Neutrophil (primary cell): ENCODE results near the gene NEU1.
"Not testable (repeated sequence)": the region's sequence is repeated elsewhere in the genome, so short reads cannot be mapped to it uniquely, and the experiment has no call there.

Source experiments
- H3K27ac ChIP-seq: fragments of 200-600 bp; sonication (generic); 2 replicates; pipeline ENCODE4 v1.5.1; 2016; ENCODE audit warnings: mild to moderate bottlenecking, moderate library complexity
- H3K27me3 ChIP-seq: fragments of 200-600 bp; sonication (generic); 2 replicates; pipeline ENCODE4 v1.6.0; 2016; ENCODE audit warnings: mild to moderate bottlenecking
- H3K36me3 ChIP-seq: fragments of 200-600 bp; sonication (generic); 2 replicates; pipeline ENCODE4 v1.5.1; 2017
- H3K4me1 ChIP-seq, 2 experiments: fragments of 200-600 bp in 1 of 2; sonication (generic) in 1 of 2; 1 replicate in 1 of 2; 2 replicates in 1 of 2; pipeline versions ENCODE4 v1.5.1 to v1.6.1; 2013 to 2016; ENCODE audit warnings: low read depth in 1 of 2, low read length in 1 of 2, mild to moderate bottlenecking in 1 of 2, moderate library complexity in 1 of 2; ENCODE audit not compliant: control insufficient read depth in 1 of 2, insufficient read depth in 1 of 2
- H3K4me3 ChIP-seq, 2 experiments: fragments of 200-600 bp in 1 of 2; sonication (generic) in 1 of 2; 1 replicate in 1 of 2; 2 replicates in 1 of 2; pipeline ENCODE4 v1.5.1; 2013 to 2016; ENCODE audit warnings: low read depth in 1 of 2, low read length in 1 of 2, mild to moderate bottlenecking in 1 of 2, moderate library complexity in 1 of 2
- H3K9me3 ChIP-seq: fragments of 200-600 bp; sonication (generic); 2 replicates; pipeline ENCODE4 v1.5.1; 2016
- CTCF ChIP-seq: fragments of 200-600 bp; sonication (generic); IDR thresholded peaks from 2 replicates; pipeline ENCODE4 v1.5.1; 2016; ENCODE audit warnings: antibody characterized with exemption

NEU1 gene

GRCh38 chr6:31869343-31869742, 6.7 kb upstream of the NEU1 start:
- Histone ChIP-seq H3K4me1 (no peaks in the 10 kb centered on the region), H3K4me3 (no peak overlapping the region), H3K9me3 (no peaks in the 10 kb centered on the region), H3K27me3 (peaks cover 8% of the 10 kb centered on the region), H3K27ac (no peak overlapping the region), H3K36me3 (no peaks in the 10 kb centered on the region)
- no peak for TF ChIP-seq CTCF

GRCh38 chr6:31868658-31868971, 6.0 kb upstream of the NEU1 start:
- not testable (repeated sequence) for H3K4me1 ChIP-seq, H3K27me3 ChIP-seq, H3K27ac ChIP-seq, H3K4me3 ChIP-seq, H3K9me3 ChIP-seq, H3K36me3 ChIP-seq

GRCh38 chr6:31865205-31866118, 2.8 kb upstream of the NEU1 start:
- Histone ChIP-seq H3K36me3 (peaks cover 5% of the 10 kb centered on the region), H3K27ac (no peak overlapping the region), H3K27me3 (peaks cover 8% of the 10 kb centered on the region), H3K4me3 (no peak overlapping the region), H3K4me1 (peaks cover 22% of the 10 kb centered on the region in 2 experiments), H3K9me3 (no peaks in the 10 kb centered on the region)
- no peak for TF ChIP-seq CTCF

GRCh38 chr6:31864818-31865204, 2.2 kb upstream of the NEU1 start:
- Histone ChIP-seq H3K9me3 (no peaks in the 10 kb centered on the region), H3K4me3 (no peak overlapping the region), H3K27me3 (peaks cover 8% of the 10 kb centered on the region), H3K27ac (no peak overlapping the region), H3K4me1 (peaks cover 22% of the 10 kb centered on the region in 2 experiments), H3K36me3 (peaks cover 11% of the 10 kb centered on the region)
- TF ChIP-seq CTCF, result no peak

- Histone ChIP-seq H3K4me3 (peak overlapping the region; percentile 81 to 97), H3K4me1 (peaks cover 22% of the 10 kb centered on the region in 2 experiments), H3K36me3 (peaks cover 18% of the 10 kb centered on the region)
- H3K9me3 ChIP-seq, H3K27me3 ChIP-seq, H3K27ac ChIP-seq: not testable (repeated sequence)
Observed at GRCh38 chr6:31864123-31864562, 1.5 kb upstream of the NEU1 start.

- H3K4me1 ChIP-seq, result peaks cover 22% of the 10 kb centered on the region in 2 experiments
- no peaks in the 10 kb centered on the region for H3K9me3 ChIP-seq
- H3K27ac ChIP-seq, result peak overlapping the region; percentile 84
- TF ChIP-seq CTCF, result no peak
- H3K36me3 ChIP-seq, result peaks cover 40% of the 10 kb centered on the region
- no peaks in the 10 kb centered on the region for H3K27me3 ChIP-seq
- peak overlapping the region; percentile 81 to 97 for H3K4me3 ChIP-seq
Observed at GRCh38 chr6:31861919-31862343, 690 bp downstream of the NEU1 start.
